Epithelial cell of proximal tubule (primary cell): ENCODE data around the gene EYA2. TPM values are rescaled to one million over a fixed set of nuclear protein-coding genes. Genes with fewer than 3 reads are reported as not detected.

Source experiments
- DNase-seq: peaks from one replicate; pipeline ENCODE4 v3.0.0-alpha.2; 2011; ENCODE audit warnings: low read depth
- H3K4me3 ChIP-seq: 2 replicates; pipeline ENCODE4 v1.5.1; 2011; ENCODE audit warnings: low read depth, mild to moderate bottlenecking, low read length
- CTCF ChIP-seq: conservative IDR thresholded peaks from 2 replicates; pipeline ENCODE4 v1.5.1; 2012; ENCODE audit warnings: low read depth, mild to moderate bottlenecking, low read length
- total RNA-seq: library from RNA; depleted of rRNA; stranded (reverse); fragments of >200 nt; gene quantifications from 2 replicates; pipeline ENCODE4 v1.2.3, GENCODE V29; 2015

Gene EYA2
- total RNA-seq, 1 donor from 2014 or later, result not detected

- DNase-seq, result no peak
- H3K4me3 ChIP-seq, result no peak overlapping the region
- TF ChIP-seq CTCF, result no peak
These were observed 49.4 kb downstream of the EYA2 start for GRCh38 chr20:46943861-46944591.

DNA sequence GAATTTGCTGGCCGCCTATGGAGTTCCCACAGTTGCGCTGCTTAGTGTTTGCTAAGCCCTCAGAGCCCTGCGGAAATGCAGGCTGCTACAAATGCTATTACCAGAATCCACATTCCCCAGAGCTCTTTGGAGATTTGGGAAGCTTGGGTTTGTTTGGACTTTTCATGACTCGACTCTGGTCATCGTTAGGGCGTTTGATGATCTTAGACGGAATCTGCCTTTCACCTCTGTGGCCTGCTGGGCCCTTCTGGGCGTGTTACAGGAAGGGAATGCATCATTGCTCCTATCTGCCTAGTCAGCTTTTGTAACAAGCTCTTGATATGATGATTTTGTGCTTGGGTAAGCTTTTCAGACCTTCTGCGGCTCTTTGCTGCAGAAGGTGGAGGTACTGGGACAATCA is 50.8 kb downstream of the EYA2 start:
- no peak for DNase-seq
- no peak for TF ChIP-seq CTCF
- H3K4me3 ChIP-seq, result no peak overlapping the region

DNA sequence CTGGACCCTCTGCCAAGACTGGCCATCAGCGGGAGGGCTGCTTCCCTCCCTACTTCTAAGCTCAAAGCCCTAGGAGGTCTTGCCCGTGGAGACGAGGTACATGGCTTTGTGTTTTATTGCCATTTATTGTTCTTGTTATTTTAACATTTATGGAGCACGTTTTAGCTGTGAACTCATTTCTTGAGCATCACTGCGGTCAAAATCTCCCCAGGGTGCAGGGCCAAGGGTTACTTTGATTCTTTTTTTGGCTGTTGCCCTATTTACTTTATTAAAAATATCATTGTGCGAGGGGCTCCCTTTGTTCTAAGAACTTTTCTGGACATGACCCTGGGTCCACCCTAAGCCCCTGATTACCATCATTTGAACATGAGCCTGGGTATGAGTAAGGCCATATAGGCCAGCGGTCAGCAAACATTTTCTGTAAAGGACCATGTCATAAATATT is 51.6 kb downstream of the EYA2 start:
- DNase-seq, result no peak
- TF ChIP-seq CTCF, result no peak
- H3K4me3 ChIP-seq, result no peak overlapping the region

GRCh38 chr20:46946796-46947195 is 52.2 kb downstream of the EYA2 start:
- no peak for TF ChIP-seq CTCF
- no peak overlapping the region for H3K4me3 ChIP-seq
- no peak for DNase-seq

DNA sequence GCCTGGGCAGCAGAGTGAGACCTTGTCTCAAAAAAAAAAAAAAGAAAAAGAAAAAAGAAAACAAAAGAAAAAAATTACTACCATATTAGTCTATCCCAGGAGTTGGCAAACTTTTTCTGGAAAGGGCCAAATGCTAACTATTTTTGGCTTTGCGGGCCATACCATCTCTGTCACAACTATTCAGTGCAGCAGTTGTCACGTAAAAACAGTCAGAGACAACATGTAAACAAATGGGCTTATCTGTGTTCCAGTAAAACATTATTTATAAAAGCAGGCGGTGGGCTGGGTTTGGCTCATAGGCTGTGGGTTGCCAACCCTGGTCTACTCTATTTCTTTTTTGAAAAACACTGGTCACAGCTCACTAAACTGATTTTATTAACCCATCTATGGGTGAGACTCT is 53.4 kb downstream of the EYA2 start:
- TF ChIP-seq CTCF, result no peak
- no peak overlapping the region for H3K4me3 ChIP-seq

GRCh38 chr20:46951405-46951804 is 56.8 kb downstream of the EYA2 start:
- no peak for TF ChIP-seq CTCF
- no peak for DNase-seq
- no peak overlapping the region for H3K4me3 ChIP-seq

More for the DNA sequence above, 53.4 kb downstream of the EYA2 start:
- DNase-seq, result no peak
